A172 (cell line): ENCODE data around the gene TMEM8B. TPM values are rescaled to one million over a fixed set of nuclear protein-coding genes. Genes with fewer than 3 reads are reported as not detected.
"Not testable (repeated sequence)": the region's sequence is repeated elsewhere in the genome, so short reads cannot be mapped to it uniquely, and the experiment has no call there.

Experiments
- DNase-seq: peaks from one replicate; pipeline ENCODE4 v3.0.0-alpha.2; 2015; ENCODE audit warnings: low spot score
- total RNA-seq: library from RNA; depleted of rRNA; stranded (reverse); fragments of >200 nt; shearing (Covaris generic); gene quantifications from 2 replicates; pipeline ENCODE4 v1.2.3, GENCODE V29; 2014; rRNA removed

The TMEM8B gene
- total RNA-seq, 1 experiment from 2014 or later, result 1.6 TPM

- peak; percentile 97 for DNase-seq
Observed at GRCh38 chr9:35907711-35908503, 78.9 kb downstream of the TMEM8B start.

DNA sequence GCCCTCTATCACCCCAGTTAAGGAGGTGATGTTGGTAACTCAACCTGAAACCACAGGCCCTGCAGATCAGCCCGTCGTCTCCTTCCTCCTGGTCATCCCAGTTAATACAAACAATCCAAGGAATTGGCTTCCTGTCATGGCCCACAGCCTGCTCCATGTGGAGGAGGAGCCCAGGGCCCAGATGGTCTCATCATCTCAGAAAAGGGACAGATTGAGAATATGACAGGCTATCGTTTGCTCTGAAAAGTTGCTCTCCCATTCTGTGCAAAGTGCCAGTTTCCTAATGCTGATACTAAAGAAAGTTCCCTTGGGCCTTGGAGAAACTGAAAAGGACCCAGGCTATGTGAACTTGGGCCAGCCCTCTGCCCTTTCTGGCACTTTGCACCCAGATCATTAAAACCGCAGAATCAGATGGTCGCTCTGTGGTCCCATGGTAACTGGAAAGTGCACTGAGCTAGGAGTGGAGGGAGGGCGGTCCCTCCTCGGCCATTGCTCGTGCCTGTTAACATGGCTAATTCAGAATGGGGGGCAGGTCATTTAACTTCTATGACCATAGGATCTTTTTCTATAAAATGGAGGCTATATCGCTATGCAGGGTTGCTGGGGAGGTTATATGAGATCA is 79.6 kb downstream of the TMEM8B start:
- DNase-seq, result no peak

GRCh38 chr9:35909274-35909673 is 80.2 kb downstream of the TMEM8B start, which contains the start of gene SPAAR:
TSS of gene SPAAR (plus strand) at chr9:35909490. CDS start at chr9:35910464, 974 bp downstream.
- DNase-seq, result no peak

- DNase-seq, result no peak
Observed at GRCh38 chr9:35909687-35910612, 80.9 kb downstream of the TMEM8B start.

DNA sequence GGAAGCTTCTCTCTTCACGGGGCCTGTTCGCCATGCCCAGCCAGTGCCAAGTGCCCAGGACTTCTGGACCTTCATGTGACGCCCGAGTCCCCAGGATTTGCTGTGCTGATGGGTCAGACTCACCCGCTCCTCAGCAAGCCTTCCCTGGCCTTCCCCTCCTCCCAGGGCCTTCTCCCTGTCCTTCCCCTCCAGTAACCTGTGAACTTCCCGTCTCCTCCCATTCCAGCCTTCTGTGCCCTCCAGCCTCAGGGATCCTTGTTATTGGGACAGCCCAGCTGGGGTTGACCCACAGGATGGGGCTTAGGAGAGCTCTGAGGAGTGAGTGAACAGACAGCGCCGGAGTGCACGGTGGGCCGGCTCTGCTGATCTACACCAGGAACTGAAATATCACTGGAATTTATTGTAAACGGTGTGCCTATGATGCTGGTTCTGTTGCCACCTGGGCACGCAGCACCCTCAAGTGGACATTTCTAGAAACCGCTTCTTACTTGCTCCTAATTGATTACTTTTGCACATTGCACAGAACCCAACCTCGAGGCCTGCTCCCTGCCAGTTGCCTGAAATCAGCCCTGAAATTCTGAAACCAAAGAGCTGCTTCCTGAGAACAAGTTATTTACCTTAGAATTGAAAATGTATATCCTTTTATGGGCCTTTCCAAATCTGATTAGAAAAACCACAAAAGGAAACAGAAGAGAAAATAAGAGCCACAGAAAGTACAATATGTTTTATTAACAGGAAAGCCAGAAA is 81.8 kb downstream of the TMEM8B start:
- DNase-seq, result peak; percentile 74

DNA sequence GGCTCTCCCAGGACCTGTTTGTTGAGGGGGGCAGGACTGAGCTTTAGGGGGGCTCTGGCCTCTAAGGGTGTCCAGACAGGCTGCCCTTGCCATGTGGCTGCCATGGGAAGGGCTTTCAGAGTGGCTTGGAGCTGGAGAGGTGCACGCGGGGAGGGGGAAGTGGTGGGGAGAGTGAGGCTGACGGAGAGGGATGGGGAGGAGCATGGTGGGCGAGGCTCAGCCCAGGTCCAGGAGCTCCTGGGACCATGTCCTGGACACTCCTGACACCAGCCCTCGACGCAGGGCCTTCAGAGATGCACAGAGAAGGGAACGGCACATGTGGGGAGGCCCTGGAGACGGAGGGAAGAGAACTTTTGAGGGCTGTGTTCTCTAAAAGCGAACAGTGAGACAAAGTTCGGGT is 82.7 kb downstream of the TMEM8B start:
- DNase-seq, result no peak

DNA sequence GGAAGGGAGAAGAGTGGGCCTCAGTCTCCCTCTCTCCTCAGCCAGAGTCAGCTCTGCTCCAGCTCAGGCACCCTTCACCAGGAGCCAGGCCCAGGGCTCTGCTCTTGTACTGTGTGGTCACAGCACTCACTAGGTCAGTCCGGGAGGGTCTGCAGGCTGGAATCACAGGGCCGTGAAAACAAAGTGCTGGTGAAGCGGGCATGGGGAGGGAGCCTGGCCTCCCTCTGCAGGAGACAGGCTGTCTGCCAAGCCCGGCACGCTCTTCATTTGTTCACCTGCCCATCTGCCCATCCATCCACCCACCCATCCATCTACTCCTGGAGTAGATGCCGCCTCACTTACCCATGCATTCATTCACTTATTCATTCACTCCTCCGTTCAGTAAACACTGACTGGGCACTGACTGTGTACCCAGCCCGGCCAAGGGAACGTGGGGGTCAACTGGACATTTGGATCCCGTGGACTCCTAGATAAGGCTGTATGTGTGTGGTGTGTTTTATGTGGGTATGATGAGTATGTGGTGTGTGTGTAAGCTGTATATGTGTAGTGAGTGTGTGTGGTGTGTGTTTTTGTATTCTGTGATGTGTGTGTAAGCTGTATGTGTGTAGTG is 83.9 kb downstream of the TMEM8B start:
- no peak for DNase-seq

GRCh38 chr9:35913429-35913828 is 84.4 kb downstream of the TMEM8B start:
- not testable (repeated sequence) for DNase-seq

DNA sequence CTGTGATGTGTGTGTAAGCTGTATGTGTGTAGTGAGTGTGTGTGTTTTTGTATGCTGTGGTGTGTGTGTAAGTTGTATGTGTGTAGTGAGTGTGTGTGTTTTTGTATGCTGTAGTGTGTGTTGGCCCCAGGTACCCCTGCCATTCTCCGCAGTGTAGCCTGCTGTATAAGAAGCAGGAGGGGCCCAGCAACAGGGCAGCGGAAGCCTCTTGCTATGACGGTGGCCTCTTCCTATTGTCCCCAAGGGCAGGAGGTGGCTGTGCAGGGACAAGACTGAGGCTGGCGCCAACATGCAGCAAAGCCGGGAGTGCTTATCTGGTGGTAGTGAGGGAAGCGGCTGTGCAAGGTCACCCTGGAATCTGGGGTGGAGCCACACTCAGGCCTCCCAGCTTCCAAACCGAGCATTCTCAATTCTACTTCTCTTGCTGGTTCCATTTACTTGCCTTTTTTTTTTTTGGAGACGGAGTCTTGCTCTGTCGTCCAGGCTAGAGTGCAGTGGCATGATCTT is 85.3 kb downstream of the TMEM8B start:
- DNase-seq, result no peak

Other genes with a start within 250 kb of the TMEM8B start
- gene TESK1, start 224.0 kb upstream of the TMEM8B start, total RNA-seq, result 11.3 and 15.1 TPM in 2 replicates
- gene CD72, start 210.8 kb upstream of the TMEM8B start, total RNA-seq, result 0.12 and 0.48 TPM in 2 replicates
- not detected in 2 replicates for gene SIT1, start 178.3 kb upstream of the TMEM8B start, total RNA-seq
- 1,768 and 6,657 TPM in 2 replicates for gene RMRP, start 171.2 kb upstream of the TMEM8B start, total RNA-seq
- 5.7 and 12.6 TPM in 2 replicates for gene CCDC107, start 170.9 kb upstream of the TMEM8B start, total RNA-seq
- gene ARHGEF39, start 164.0 kb upstream of the TMEM8B start, total RNA-seq, result 2.5 and 3.6 TPM in 2 replicates
- gene CA9, start 155.3 kb upstream of the TMEM8B start, total RNA-seq, result not detected in 2 replicates
- gene TPM2, start 139.3 kb upstream of the TMEM8B start, total RNA-seq, result 423 and 447 TPM in 2 replicates
- gene TLN1, start 97.0 kb upstream of the TMEM8B start, total RNA-seq, result 139 and 155 TPM in 2 replicates
- 76.5 and 103 TPM in 2 replicates for gene CREB3, start 96.6 kb upstream of the TMEM8B start, total RNA-seq
- 12.2 and 15.0 TPM in 2 replicates for gene GBA2, start 80.0 kb upstream of the TMEM8B start, total RNA-seq
- gene RGP1, start 79.9 kb upstream of the TMEM8B start, total RNA-seq, result 10.4 and 16.1 TPM in 2 replicates
- gene MSMP, start 75.0 kb upstream of the TMEM8B start, total RNA-seq, result not detected in 2 replicates
- 1.9 and 2.1 TPM in 2 replicates for gene NPR2, start 37.6 kb upstream of the TMEM8B start, total RNA-seq
- 0.21 and 0.29 TPM in 2 replicates for gene SPAG8, start 17.0 kb upstream of the TMEM8B start, total RNA-seq
- 36.3 and 49.2 TPM in 2 replicates for gene HINT2, start 14.2 kb upstream of the TMEM8B start, total RNA-seq
- gene FAM221B, start 496 bp upstream of the TMEM8B start, total RNA-seq, result not detected in 2 replicates
- not detected in 2 replicates for gene OR13J1, start 41.2 kb downstream of the TMEM8B start, total RNA-seq
- gene HRCT1, start 77.0 kb downstream of the TMEM8B start, total RNA-seq, result 1.0 TPM in 1 of 2 replicates, not detected in the other
- 0.31 TPM in 1 of 2 replicates, not detected in the other for gene SPAAR, start 80.3 kb downstream of the TMEM8B start, total RNA-seq
- not detected in 2 replicates for gene OR2S2, start 128.9 kb downstream of the TMEM8B start, total RNA-seq
- gene RECK, start 207.7 kb downstream of the TMEM8B start, total RNA-seq, result 17.9 and 19.4 TPM in 2 replicates